Measurements from ENCODE around the gene DTHD1.

The DTHD1 gene

DNA sequence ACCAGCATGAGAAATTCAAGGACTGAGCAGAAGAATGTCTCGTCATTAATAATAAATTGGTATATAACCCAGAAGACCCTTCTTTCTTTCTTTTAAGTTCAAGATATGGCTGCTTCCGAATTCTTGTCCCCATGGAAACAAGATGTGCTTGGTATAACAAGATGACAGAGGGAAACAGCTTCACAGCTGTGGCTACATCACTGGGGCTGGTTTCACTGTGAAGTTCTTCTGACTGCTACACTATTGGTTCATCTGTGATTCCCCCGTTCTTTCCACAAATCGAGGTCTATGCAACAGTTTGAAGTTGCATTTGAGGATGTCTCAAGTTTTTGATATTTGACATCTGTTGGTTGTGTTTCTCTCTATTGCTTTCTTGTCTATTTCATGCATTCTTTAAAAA, 12.3 kb upstream of the DTHD1 start:
- no peak for DNase-seq (ENCODE audit: low read depth in 2 of 3, low spot score in 2 of 3)

DNA sequence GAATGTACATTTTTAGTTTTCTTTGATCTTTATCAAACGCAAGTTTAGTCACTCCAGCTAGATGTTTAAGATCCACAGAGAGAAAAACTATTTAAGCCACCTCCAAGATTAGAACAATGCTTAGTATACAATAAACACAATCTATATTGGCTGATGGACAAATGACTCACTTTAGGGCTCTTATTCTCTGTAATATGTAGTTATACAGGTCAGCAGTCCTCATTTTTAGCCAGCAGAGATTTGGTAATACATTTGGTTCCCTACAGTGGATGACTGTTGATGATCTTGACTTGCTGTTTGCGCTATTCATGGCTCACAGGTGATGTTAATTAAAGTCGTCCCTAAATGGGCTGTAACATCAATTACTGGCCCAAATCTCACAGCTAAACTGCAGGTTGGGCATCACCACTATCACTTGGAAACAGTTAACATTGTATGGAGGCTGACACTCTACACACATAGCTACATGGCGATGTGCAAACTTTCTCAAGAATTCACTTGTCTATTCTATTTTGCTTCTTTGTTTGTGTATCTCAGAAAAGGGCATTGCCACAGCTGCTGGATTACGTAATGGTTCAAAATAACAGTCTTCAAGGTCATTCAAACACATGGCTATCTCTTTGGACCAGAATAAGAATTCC, 11.8 kb upstream of the DTHD1 start:
- no peak for DNase-seq (ENCODE audit: low read depth in 2 of 3, low spot score in 2 of 3)

DNA sequence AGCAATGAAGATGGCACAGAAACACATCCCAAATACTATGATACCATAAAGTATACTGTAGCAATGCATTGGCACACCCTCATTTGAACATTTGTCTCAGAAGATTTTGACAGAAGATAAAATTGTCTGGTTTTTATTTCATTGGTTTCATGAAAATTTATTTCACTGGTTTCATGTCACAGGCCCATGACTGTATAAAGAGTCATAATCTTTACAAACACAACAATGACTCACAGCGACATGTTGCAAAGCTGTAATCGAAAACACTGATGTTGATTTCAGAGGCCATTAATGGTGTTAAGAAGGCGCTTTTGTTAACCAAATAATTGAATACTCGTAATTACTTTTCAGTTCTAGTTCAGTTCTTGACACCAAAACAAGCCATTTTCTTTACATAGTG, 8.1 kb upstream of the DTHD1 start:
- DNase-seq (ENCODE audit: low read depth in 2 of 3, low spot score in 2 of 3), result no peak

DNA sequence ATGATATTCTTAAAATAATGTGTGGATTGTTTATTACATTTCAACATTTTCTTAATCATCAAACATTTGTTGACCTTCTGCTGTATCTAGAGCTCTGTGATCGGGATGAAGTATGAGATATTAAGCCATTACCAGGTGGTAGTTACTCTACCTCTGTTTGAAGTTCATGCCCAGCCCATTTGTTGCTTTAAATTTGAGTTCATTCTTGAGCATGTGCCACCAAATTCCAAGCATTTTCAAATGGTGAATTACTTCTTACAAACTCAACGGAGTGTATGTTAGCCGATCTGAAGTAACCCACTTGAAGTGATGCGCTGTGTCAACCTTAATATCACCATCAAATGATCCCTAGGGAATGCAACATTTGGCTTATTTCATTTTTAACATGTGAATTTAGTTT, 7.3 kb upstream of the DTHD1 start:
- no peak for DNase-seq (ENCODE audit: low read depth in 2 of 3, low spot score in 2 of 3)

DNA sequence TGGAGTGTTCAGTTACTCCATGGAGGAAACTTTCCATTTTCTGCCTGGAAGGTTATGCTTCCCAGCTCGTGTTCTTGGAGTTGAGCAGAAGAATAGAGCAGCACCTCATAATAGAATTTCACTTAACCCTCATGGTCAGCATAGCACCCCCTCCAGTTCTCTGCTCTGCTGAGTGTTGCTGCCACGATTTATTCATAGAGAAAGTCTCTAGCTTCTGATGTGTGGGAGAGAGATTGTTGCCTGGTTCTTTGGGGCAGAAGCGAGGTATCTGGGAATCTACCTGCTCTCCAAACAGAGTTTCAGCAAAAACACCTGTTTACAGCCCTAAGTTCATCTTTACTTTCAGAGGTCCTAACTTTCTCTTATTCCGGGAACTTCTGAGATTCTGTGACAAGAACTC, 3.9 kb upstream of the DTHD1 start:
- no peak for DNase-seq (ENCODE audit: low read depth in 2 of 3, low spot score in 2 of 3)

DNA sequence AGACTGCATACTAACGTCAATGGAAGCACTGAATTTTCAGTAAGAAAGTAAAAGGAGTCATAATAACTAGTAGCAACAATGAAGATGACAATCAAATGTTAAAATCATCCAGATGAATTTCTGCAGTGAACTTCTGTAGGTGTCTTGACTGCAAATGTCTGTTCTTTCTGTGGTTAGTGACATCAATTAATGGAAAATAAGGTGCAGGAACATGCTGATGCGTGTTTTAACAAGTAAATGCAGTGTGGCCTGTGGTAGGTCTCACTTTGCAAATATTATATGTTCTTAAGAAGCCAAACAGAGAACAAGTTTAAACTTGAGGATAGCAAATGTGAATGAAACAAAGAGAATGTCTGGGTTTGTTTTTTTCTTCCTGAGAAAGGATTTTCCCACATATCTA, 2.6 kb upstream of the DTHD1 start:
- no peak for DNase-seq (ENCODE audit: low read depth in 2 of 3, low spot score in 2 of 3)

DNA sequence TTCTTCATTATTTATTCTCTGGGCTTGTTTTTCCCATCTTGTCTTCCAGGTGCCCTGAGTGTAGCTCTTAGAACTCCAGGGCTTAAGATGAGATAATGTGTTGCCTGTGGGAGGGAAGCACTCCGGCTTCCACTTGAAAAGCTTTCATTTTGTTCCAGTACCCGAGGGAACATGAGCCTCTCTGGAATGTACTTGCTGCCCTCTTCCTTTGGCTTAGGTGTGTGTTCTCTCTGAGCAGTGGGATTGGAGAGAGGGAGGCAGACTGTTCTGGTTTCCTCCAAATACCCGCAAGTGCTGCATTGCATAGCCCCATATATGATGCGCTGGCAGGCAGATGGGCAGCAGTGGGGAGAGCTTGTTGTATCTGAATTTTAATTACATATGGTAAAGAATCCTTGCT, 861 bp upstream of the DTHD1 start:
- DNase-seq (ENCODE audit: low read depth in 2 of 3, low spot score in 2 of 3), result no peak

DNA sequence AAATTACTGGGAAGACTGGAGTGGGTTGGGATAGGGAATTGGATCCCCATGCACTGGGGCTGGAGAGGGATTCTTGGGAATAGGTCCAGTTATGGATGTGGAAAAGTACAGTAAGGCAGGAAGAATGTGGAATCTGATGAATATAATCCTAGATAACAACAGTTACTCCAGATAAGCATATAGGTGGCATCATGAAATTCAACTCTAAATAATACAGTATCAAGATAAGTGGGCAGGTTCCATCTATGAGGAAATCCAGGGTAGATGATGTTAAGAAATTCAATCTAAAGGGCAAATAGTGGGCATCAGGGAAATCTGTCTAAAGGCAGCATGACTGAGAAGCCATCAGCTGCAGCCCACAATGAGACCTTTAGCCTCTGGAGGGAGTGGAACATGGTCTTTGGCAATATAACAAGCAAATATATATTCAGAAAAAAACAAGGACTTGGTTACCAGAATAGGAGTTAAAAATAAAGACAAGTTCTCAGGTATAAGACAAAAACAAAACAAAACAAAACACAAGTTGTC, 1.2 kb downstream of the DTHD1 start:
- DNase-seq (ENCODE audit: low read depth in 2 of 3, low spot score in 2 of 3), result no peak

DNA sequence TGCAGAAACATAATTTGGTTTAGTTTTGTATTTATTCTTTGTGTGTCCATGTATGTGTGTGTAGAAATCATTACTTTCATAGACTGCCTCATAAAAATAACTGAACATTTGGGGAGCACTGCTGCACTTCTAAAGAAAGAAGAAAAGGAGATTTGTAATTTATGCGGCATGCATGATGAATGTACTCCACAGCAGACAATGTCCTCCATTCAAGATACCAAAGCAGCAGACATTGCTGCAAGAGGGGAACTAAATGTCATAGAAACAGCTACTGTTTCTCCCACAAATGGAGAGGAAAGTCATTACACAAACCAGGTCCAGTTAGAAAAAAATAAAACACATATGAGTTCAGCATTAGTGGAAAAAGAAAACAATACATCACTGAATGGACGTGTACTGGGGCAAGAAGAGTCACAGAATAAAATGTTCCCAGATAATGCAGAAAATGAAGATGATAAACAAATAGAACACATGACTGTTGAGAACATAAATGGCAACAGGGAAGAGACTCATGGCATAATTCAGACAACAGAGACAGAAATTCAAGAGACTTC, 2.6 kb downstream of the DTHD1 start:
- DNase-seq (ENCODE audit: low read depth in 2 of 3, low spot score in 2 of 3), result no peak

DNA sequence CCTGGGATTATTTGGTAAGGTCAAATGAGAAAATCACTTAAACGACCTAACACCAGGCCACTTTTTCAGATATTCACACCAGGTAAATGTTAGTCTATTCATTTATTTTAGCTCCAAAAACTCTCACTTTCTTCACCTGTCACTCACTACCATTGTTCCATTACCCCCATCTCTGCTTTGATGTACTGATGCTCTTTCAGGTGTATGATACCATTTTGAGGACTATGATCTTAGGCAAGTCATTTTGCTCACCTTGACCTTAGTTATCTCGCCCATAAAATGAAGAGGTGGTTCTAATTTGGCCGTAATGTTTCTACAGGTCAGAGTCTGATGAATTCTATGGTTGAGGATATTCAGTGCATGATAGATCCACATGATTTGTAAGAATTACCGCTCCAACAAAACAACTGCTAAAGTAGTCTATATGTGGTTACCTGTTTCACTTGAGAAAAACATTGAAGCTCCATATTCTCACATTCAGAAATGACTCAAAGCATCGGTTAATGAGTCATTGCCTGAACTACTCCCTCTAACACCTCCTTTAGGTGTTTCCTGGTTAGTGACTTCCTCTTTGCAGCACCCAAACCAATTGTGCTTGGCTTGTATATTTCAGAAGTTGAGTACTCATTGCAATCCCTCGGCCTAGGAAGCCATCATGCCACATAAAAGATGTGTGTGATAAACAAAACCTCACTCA, 4.5 kb downstream of the DTHD1 start:
- peak in 1 of 3 experiments; percentile 20 for DNase-seq (ENCODE audit: low read depth in 2 of 3, low spot score in 2 of 3)

DNA sequence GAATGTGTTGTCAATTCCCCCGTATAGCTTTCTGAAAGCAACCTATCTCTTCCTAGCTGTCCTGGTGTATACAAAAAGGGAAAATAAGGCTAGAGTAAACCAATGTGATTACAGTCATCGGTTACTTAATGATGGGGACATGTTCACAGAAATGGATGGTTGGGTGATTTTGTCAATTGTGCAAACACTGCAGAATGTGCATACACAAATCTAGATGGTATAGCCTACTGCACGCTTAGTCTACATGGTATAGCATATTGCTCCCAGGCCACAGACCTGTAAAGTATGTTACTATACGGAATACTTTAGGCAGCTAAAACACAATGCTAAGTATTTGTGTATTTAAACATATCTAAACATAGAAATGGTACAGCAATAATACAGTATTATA, 5.1 kb downstream of the DTHD1 start:
- no peak for DNase-seq (ENCODE audit: low read depth in 2 of 3, low spot score in 2 of 3)

DNA sequence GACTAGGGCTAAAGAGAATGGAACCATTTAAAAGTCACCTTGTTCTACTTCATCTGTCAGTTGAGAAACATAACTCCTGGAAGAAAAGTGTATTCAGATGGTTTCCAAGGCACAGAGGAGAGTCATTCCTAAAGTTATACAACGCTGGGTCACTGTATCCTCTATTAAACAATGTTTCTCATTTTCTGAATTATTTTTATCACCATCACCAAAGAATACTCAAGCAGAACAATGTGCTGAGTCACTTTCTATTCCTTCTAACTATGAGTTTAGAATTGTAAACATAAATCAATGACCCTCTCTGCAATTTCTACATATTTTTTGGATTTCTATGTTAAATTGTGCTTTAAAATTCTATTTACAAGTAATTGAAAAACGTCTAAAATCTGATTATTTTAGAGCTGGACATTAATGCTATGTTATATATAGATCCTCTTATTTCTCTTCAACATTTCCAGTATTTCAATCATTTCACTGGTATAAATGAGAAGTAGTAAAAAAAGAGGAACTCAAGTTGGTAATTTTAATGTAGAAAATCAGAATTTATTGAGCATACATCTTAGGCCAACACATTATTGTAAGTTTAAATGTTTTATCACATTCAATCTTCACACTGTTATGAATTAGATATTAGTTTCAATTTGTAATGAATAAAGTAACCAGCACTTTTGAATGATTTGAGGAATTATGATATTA, 7.5 kb downstream of the DTHD1 start:
- no peak for DNase-seq (ENCODE audit: low read depth in 2 of 3, low spot score in 2 of 3)

DNA sequence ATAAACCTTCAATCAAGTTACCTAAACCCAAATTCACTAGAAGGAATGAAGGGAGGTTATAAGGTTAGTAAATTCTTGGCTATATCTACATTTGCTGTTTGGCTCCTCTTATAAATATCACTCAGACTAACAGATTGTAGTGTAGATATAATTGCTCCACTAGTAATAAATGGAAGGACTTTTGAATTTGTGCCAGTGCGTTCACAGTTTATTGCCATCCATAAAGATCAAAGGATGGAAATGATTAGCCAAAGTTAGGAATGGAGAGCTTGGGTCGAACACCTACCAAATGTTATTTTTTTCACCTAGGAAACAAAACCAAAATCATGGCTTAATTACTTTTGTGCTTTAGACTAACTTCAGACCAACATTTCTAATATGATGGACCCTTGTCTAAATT, 9.2 kb downstream of the DTHD1 start:
- no peak for DNase-seq (ENCODE audit: low read depth in 2 of 3, low spot score in 2 of 3)

DNA sequence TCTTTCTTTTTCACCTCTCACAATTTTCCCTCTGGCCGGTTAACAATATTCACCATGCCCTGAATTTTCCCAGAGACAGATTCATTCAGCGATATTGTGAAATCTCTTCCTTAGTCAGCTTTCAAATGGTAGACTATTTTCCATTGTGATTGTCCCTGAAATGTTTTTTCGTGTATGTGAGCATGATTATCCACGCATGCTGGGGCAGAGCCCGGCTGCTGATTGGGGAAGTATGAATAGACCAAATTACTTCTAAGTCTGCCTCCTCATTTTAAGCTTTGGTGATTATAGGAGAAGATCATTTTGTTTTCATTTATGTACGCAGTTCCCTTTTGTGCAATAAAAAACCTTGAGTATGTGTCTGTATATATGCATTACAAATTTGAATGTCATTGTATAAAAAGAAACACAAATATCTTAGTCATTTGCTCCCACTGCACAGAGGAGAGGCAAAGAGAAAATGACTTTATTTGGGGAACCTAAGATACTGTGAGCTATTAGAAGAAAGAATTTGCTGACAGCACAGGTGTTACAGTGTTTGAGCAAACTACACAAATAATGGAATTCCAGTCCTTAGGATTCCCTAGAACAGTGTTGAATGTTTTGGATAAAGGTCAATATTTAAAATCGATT, 11.3 kb downstream of the DTHD1 start:
- no peak for DNase-seq (ENCODE audit: low read depth in 2 of 3, low spot score in 2 of 3)

DNA sequence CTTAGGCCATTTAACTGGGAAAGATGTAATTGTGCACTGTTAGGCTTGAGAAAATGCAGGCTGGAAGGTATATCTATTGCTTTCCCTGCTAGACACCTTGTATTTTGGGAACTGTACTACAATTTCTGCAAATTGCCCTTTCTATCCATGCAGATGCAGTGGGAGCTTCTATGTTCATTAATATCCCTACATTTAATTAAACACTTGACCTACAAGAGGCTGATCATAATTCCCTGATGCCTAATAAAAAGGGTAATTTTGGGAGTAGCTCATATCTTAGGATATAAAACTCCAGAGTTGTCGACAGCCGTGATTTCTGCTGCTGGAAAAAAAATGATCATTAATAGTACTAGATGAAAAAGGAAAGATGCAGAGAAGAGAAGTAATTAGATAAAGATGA, 19.7 kb downstream of the DTHD1 start:
- DNase-seq (ENCODE audit: low read depth in 2 of 3, low spot score in 2 of 3), result no peak

DNA sequence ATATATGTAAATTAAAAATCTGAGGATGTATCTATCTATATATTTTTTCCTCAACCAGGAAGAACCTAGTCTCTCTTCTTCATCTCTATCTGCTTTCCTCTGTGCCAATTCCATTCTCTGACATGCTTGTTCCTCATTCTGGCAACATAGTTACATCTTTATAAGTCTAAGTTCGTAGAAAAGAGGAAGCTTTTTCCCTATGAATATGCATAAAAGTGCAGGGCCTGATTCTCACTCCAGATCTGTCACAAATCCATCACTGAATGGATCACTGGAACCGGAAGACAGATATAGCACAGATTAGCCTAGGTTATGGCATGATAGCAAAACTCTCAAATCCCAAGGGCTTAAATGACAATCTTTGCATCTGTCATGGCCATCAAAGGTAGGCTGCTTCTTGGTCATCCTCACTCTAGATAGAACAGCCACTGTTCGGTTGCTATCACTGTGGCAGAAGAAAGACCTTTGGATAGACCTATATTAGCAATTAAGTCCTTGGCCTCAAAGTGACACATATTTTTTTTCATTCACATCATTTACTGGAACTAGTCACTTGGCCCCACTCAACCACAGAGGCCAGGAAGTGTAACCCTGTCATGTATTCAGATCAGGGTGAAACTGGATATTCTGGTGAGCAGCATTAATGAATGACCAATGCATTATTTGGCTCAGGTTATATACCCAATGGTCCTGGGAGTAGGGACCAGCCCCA, 22.2 kb downstream of the DTHD1 start:
- DNase-seq (ENCODE audit: low read depth in 2 of 3, low spot score in 2 of 3), result no peak

DNA sequence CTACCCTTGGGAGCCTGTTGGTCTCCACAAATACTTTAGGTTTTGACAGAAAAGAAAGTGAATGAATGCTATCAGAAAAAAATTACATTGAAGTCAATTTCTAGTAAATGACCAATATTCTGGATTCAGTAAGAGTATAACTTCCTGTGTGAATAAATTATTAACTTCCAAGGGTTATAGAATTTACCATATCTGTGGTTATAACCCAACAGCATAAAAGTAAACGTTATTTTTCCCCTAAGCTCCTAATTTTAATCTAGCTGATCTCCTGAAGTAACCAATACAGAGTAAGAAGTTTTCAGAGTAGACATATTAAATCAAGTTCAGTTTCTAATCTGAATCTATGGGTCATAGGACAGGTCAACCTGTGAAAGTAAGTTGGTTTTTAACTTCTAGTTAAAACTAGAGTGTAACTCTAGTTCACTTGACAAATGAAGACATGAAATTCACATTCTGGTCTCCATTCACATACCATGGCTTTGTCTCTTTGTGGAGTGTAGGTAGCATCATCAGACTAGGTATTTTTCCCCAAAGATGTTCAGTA, 22.8 kb downstream of the DTHD1 start:
- no peak for DNase-seq (ENCODE audit: low read depth in 2 of 3, low spot score in 2 of 3)

DNA sequence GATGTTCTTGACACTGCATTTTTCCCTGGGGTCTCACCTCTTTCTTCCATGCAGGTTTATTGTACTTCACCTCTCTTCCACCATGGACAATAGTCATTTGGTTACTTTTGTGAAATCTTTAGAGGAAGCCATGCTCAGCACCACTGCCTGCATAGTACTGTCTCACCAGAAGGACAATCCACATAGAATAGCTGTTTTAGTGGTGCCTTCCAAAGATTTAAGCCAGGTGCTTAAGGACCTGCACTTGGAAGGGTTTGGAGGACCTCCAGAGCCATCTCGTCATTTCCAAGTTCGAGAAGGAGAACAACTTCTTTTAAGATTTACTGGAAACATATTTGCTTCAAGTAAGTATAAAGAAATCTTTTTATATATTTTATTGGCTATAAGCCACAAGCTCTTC, 26.7 kb downstream of the DTHD1 start:
- no peak for DNase-seq (ENCODE audit: low read depth in 2 of 3, low spot score in 2 of 3)

DNA sequence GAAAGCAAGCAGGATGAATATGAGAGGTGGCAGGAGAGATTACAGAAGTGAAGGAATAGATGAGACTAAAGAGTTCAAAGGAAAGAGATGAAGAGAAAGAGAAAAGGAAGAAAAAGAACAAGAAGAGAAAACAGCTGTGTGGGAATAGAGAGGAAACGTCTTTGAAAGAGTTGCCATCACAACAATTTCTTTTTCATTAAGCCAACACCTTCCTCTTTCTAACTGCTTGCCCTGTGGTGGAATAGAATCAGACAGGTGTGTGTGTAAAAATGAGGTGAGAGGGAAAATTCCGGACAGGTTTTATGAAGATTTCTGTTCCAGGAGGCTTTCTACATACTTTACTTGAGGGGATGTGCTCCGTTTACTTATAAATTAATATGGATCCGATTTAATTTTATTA, 28.8 kb downstream of the DTHD1 start:
- DNase-seq (ENCODE audit: low read depth in 2 of 3, low spot score in 2 of 3), result no peak

DNA sequence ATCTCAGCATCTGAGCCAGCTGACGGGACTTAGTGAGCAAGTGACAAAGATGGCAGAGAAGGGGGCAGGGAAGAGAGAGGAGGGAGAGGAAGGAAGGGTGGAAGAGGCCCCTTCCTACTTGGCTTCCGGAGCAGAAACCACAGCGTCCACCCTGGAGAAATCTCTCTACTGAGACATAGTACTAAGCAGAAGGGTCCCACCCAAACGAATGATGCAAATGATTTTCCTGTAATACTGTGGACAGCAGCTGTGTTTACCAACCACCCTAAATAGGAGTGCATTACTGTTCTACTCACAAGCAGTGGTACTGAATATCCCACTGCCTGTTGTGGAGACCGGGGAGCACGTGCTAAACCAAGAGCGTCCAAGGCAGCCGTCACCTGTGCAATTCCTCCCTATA, 29.4 kb downstream of the DTHD1 start:
- DNase-seq (ENCODE audit: low read depth in 2 of 3, low spot score in 2 of 3), result no peak

DNA sequence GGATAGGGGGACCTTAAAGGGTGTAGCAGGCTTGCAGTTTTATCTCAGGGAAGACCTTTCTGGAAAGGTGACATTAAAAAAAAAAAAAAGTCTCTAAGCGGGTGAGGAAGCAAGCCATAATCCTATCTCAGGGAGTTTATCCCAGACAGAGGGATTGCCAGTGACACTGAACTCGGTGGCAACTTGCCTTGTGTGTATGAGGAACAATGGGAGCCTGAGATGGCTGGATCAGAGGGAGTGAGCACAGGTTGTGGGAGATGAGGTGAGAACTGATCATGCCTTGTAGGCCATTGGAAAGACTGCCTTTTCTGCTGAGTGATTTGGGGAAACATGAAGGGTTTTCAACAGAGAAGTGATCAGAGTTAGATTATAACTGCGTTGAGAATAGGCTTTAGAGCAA, 31.1 kb downstream of the DTHD1 start:
- no peak for DNase-seq (ENCODE audit: low read depth in 2 of 3, low spot score in 2 of 3)

Measured in activated CD8-positive, alpha-beta memory T cell treated with anti-CD3 and anti-CD28 coated beads for 48 hours (primary cell).